HG03520 (cell line): Measurements from ENCODE around the gene ELMO1.

ENCODE experiments used
- ATAC-seq: cut with Tn5 transposase; IDR thresholded peaks from one replicate; pipeline ENCODE4 v1.9.1; 2021; ENCODE audit warnings: mild to moderate bottlenecking, moderate library complexity; ENCODE audit not compliant: unreplicated experiment

ELMO1 gene

DNA sequence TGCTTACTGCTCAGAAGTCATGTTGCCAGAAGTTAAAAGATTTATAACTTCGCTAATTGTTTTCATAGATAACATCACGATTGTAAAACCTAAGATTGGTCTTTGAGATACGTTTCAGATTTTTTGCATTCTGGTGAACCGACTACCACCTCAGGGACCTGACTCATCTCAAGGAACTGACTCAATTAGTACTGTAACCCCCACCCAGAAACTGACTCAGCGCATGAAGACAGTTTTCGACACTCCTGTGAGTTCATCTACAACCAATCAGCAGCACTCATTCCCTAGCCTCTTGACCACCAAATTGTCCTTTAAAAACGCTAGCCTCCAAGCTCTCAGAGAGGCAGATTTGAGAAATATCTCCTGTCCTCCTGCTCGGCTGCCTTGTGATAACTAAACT is 72.3 kb downstream of the ELMO1 start:
- ATAC-seq, result no peak

DNA sequence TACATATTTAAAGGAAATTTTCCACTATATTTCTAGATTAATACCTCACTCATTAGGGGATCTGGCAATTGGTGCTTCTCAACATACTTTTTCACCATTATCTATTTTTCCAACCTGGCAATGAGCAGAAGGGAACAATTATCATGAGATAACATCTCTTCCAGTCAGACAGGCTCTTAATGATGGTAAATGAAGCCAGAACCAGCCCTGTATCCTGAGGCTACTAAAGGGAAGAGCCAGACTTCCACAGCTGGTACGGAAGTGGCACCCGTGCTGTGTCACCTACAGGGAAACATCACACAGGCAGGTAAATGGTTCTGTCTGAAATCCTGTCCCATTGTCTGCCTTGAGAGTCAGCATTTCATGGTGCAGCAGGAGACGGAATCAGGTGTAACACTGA is 75.9 kb downstream of the ELMO1 start:
- ATAC-seq, result no peak

DNA sequence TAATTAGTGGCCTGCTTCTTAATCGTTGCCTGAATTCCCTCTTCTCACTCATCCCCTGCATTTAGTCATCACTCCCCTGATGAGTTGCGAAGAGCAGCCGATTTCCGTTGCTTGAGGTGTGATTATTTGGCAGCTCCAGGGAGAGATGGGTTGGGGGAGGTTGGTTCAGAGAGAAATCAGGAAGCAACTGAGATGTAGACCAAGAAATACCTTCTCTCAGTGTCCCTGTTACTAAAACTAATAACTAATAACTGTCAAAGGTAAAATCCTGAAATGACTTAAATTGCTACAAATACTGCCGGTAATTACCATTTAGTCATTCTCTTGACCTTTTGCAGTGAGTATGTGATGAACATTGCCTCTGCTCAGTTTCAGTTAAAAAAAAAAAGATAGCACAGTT is 76.9 kb downstream of the ELMO1 start:
- no peak for ATAC-seq

DNA sequence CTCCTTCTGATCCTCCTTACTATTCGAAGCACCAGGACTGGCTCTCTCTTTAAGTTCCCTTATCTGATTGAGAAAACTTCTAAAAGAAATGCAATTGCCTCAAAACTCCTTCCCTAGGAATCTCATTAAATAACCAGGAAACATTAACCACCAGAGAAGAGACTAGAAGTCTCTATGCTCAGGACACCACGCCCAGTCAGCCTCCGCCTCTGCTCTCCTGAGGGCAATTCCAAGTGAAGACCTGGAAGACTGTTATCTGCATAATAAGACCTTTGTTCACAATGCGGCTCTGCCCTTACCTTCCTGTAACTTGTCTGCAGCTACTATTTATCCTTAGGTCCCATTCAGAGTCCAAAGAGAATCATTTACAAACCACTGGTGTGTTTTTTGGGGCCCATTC is 78.8 kb downstream of the ELMO1 start:
- no peak for ATAC-seq

DNA sequence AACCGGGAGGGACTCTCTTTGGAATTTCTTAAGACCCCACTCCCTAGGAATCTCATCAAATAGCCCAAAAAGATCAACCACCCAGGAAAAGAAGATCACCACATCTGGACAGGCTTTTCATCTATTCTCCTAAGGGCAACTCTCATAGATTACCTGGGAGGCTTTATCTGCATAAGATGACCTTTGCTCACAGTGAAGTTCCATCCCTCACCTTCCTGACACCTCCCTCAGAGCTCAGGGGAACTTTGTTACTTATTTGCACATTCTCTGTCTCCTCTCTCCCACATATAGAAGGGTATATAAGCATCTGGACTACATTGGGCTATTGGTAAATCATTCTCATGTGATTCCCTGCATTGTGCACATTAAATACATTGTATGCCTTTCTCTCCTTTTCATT is 80.1 kb downstream of the ELMO1 start:
- no peak for ATAC-seq

DNA sequence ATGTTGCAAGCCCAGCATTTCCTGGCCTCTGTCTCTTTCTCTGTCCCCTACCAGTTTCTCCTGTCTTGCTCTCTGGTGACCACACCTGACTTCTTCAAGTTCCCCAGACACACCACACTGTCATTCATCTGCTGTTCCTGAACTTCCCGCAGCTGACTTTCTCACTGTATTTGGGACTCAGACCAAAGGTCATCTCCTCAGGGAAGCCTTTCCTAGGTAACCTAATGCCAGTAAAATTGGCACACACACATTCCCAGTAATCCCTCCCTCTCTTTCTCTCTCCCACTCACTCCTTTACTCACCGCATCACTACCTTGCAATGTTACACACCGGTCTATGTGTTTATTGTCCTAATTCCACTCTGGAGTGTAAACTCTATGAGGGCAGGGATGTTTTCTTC is 81.7 kb downstream of the ELMO1 start:
- no peak for ATAC-seq

DNA sequence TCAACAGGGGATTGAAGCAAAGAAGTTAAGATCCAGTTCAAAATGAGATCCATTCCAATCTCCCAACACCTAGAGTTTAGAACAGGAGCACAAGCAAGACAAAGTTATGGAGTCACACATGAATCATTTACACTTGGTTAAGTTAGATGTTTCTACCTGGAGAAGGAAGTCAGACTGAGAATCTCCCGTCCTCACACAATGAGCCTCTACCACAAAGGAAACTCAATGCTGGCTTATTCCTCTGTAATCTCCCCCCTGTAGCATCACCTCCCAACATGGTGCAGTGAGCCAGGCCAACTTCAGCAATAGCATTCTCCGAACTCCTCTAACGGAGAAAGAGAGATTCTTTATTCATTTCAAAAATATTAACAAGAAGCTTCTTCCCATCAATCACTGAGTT is 82.2 kb downstream of the ELMO1 start:
- no peak for ATAC-seq

DNA sequence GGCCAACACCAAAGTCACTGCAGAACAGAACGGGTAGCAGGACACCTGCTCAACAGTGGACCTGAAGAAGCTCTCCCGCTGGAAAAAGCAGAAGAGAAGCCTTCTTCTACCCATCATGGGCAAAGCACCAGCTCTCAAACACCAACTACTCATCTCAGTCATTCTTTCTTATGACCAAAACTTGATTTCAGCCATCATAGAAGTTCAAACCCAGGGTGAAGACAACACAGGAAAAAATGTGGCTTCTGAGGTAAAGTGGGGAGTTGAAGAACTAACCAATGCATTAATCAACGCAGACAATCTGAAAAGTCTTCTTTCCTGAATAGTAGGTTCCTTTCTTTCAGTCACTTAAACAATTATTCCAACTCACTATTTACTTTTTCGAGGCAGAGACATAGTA is 83.3 kb downstream of the ELMO1 start:
- no peak for ATAC-seq

DNA sequence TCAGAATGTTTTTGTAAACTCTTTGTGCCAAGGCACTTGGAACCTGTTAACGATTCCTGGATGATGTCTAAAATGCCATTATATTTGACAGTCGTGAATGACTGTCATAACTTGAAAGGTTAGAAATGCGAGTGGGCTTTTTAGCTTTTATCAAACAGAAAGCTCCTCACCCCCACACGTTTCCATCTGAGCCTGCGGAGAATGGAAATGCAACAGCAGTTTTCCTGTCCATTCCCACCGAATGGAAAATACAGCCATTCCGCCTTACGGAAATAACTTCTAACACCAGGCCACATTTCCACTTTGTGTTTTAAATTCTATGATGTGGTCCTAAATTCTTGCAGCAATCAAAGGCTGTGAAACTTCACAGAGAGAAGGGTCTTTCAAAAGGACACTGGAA is 83.8 kb downstream of the ELMO1 start:
- no peak for ATAC-seq

DNA sequence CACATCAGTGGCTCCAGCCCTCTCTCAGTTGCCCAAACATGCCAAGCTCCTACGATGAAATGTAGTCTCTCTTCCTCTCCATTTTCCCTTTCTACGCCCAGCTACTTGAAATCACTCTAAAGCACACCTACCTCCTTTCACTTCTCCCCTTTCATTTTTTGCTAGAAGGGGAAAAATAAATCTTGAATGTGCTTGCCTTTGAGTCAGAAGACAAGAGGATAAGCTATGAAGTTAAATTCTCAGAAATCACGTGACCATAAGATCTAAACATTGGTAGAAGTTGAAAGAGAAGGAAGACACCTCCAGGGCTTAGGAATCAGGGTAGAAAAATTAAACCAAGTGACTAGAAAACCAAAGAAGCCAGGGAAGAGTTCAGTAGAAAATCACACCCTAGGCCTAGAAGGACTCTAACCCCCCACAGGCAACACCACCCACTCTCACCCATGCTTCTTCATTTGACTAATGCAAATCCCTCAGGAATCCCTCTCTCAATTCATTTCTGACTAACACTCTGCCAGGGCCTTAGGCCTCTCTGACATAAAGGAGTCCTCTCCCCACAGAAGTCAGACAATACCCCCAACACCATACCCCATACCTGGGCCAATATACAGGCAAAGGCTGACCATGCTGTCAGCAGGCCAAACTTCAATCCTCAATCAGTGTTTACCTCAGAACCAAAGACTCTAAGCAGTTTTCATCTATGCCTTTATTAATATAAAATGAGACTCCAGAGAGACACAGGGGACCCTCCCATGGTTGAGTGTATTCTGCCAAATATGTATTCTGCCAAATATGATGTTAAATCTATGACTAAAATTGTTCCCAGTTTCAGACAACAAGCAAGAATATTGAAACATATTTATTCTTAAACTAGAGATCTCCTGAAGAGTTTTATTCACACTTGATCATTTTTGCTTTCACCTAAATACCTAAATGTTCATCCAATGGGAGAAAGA is 84.8 kb downstream of the ELMO1 start:
- no peak for ATAC-seq

DNA sequence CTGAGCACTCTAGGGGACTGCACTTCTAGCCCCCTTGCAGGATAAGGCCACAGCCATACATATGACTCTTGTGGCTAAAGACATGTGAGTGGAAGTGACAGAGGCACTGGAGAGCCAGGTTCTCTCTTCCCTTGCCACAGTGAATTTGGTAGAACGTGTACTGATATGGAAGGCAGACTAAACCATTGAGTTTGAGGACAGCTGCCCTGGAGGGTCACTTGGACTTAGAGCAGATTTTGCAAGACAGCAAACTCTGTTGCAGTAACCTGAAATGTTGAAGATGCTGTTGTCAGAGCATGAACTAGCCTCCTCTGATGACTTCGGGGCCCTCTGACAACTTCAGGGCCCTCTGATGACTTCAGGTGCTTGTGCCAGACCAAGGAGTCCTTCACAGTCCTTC is 85.9 kb downstream of the ELMO1 start:
- ATAC-seq, result no peak

DNA sequence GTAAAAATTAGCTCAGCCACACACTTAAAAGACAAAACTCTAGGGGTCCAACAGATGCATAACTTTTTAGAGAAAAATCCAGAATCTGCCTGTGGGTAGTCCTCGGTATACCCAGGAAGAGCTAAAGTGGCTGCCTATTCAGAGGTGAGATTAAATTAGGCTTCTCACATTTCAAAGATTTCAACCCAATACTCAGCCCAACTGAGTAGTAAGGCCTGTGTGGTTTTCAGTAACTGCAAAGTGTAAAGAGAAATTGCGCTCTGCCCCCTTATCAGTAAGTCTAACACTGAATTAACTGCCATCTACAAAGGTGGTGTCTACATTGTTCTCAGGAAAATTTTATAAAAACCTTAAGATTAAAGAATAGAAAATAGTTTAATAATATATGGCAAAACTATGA is 88.2 kb downstream of the ELMO1 start:
- no peak for ATAC-seq

DNA sequence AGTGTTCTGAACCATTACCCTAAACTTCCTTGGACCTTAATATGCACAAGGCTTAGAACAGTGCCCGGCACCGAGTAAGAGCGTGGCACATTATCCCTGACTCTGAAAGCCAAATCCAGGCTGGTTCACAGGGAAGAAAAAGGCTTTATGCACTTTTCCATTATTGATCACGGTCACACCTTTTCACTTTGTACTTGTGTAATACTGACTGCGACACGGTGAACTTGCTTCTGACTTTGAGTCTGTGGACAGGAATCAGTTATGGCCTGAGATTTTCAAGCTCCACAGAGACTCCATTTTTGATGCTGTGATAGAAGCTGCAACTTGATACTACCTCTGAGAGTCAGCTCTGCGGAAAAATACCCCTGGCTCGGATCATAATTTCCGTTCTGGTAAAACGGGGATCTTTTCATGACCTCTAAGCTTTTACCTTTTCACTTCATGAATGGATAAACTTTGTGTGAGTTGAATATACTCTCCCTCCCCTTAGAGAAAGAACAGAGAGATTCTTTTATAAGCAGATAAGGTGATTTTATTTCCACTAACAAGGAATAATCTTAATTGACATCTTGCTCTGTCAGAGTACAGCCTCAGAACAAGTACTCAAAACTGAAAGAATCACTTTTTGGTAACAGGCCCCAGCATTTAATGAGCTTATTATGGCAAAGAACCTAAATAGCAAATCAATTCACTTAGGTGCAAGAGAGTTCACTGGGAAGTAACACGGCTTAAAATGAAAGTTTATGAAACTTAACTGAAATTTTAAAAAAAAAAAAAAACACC is 88.8 kb downstream of the ELMO1 start:
- no peak for ATAC-seq

DNA sequence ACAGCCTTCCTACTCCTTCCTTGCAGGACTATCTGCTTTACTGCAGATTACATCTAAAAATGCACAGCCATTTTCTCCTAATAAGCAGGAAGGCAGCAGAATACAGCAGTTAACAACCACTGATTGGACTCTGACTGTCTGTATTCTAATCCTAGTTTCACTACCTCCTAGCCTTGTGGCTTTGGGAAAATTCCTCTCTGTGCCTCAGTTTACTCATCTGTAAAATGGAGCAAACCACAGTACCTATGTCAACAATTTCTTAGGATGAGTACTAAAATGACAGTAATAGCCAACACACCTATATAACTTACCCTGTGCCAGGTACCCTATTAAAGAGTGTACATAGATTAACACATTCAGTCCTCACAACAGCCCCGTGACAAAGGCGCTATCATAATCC is 89.5 kb downstream of the ELMO1 start:
- ATAC-seq, result no peak

DNA sequence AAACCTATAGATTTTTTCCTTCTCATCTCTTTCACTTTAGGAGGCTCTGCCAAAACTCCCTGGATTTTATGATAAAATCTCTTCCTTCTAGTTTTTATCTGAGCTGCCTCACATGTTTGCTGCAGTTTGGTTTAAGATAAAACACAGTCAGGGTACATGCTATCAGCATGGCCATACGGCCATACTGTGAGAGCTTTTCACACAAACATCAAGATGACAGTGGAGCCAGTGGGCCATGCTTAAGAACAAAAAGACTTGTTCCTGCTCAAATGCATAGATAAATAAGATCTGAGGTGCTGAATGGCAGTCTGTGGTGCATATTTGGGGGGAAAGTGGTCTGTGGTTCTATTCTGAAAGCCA is 91.0 kb downstream of the ELMO1 start:
- ATAC-seq, result no peak

DNA sequence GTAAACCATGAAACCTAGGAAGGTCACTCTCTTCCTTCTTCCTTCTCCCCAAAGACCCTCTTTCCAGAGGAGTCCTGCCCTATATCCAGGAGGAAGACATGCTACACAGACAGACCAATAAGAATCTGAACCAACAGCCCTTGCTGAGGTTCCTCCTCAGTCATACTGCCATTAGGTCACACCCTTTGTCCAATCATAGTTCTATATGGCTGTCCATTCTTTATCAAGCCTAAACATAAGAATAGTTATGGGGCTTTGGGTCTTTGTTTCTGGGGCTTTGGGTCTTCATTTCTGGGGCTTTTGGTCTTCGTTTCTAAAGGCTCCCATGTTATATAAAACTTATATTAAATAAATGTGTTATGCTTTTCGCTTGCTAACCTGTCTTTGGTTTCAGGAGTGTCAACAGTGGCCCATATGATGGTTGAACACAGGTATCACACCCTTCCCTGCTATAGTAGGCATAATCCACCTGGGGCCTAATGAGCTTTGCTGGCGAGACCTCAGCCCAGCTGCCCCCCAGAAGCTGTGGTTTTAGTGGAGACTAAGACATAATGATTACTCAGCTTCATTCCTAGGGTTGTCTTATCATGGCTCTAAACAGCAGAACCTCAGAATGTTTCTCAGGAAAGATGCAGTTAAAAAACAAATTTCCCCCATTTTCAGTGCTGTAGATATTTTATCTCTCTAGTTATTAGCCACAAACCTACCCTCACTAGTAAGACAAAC is 91.6 kb downstream of the ELMO1 start:
- no peak for ATAC-seq

DNA sequence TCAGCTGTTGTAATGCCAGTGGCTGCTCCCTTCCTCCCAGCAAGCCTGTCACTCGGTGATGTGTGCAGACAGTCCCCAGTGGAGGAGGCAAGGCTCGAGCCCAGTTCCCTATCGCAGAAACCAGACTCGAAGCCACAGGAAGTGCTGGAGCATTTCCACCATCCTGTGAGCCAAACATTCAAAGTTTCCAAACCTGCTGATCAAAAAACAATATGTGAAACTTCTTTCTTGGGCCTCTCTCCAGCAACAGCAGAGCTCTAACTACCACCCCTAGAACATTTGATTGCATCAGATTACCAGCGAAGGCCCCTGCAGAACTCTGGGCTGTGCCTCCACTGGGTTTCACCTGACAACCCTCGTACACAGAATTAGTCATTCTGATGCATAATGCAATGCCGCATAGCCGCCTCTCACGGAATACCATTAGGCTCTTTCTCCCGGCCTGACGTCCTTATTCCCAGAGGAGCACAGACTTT is 94.0 kb downstream of the ELMO1 start:
- peak; percentile 49 for ATAC-seq

DNA sequence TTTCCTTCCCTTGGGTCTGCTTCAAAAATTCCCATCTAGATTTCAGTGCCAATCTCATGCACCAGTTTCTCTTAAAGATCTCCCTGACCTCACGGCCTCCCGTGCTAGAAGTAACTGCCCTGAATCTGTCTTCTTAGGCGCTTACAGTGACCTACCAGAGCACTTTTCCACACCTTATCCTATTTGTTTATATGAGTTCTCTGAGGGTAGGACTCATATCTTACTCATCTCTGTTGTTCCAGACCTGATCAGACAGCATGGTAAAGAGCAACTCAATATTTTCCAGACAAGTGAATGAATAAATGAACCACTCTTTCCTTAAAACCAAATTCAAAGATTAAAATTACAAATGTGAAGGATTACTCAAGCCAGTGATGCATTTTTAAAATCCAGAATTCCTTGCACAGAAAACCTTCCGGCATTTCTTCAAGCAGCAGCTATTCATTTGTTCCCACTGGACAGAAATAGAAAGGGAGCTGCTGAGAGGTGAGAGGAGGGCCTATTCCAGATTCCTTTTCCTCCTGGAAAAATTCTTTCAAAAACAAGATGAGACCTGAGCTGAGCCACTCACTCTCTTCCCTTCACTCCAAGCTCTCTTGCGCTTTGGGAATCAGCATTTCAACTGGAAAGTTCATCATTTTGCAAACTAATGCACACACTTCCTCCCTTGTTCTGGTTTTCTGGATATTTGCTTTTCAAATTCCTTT is 94.6 kb downstream of the ELMO1 start:
- ATAC-seq, result no peak

DNA sequence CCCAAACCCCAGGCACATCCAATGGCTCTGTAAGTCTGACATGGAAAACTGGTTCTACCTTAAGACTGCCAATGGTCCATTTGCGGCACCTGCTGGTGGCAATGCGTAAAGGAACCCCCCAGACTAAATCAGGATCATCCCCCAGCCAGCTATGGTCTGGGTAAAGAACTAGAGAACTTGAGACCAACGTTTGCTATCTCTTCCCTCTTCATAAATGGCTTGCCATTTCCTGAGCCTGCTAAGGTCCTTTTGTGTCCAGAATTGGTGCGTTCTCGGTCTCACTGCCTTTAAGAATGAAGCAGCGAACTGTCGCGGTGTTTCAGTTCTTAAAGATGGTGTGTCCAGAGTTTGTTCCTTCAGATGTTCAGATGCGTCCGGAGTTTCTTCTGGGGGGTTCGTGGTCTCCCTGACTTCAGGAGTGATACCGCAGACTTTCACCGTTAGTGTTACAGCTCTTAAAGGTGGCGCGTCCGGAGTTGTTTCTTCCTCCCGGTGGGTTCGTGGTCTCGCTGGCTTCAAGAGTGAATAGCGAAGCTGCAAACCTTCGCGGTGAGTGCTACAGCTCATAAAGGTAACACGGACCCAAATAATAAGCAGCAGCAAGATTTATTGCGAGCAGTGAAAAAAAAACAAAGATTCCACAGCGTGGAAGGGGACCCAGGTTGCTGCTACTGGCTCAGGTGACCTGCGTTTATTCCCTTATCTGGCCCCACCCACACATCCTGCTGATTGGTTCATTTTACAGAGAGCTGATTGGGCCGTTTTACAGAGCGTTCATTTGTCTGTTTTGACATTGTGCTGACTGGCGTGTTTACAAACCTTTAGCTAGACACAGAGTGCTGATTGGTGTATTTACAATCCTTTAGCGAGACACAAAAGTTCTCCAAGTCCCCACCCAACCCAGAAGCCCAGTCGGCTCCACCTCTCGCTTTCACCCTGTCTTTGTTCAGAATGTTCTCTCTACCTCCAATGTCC is 95.4 kb downstream of the ELMO1 start:
- ATAC-seq, result peak; percentile 52
